B cell (primary cell): ENCODE data around the gene PTPRN2.

Source experiments
- EZH2 ChIP-seq: IDR thresholded peaks from 2 replicates; pipeline ENCODE4 v1.6.1; 2012; ENCODE audit warnings: borderline replicate concordance, low read depth, mild to moderate bottlenecking, moderate library complexity, low read length; ENCODE audit not compliant: insufficient read depth, poor library complexity, severe bottlenecking
- TF ChIP-seq, protein P1 (sequence below): fragments of 200-600 bp; IDR thresholded peaks from one replicate; pipeline ENCODE4 v1.8.0; 2022; ENCODE audit warnings: antibody characterized with exemption, mild to moderate bottlenecking

DNA sequence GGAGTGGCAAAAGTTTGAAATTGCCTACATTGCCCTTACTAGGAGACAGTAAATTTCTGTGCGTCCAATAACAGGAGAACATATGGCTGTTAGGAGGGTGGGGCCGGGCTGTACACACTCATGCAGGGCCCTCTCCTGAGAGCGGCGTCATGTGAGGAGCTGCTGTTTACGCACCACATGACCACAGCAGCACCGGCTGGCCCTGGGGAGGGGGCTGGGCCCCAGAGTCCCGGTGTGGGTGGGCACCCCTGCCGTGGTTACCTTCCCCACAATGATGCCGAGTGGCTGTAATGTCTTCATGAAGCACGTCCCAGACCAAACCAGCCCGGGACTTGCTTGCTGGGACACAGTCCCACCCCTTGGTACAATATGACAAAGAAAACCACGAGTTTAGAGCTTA lies 942.1 kb downstream of the PTPRN2 start:
- TF ChIP-seq EZH2: no peak
- TF ChIP-seq, protein P1, sequence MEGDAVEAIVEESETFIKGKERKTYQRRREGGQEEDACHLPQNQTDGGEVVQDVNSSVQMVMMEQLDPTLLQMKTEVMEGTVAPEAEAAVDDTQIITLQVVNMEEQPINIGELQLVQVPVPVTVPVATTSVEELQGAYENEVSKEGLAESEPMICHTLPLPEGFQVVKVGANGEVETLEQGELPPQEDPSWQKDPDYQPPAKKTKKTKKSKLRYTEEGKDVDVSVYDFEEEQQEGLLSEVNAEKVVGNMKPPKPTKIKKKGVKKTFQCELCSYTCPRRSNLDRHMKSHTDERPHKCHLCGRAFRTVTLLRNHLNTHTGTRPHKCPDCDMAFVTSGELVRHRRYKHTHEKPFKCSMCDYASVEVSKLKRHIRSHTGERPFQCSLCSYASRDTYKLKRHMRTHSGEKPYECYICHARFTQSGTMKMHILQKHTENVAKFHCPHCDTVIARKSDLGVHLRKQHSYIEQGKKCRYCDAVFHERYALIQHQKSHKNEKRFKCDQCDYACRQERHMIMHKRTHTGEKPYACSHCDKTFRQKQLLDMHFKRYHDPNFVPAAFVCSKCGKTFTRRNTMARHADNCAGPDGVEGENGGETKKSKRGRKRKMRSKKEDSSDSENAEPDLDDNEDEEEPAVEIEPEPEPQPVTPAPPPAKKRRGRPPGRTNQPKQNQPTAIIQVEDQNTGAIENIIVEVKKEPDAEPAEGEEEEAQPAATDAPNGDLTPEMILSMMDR: no peak
